ENCODE data around the gene MYO1C.

- TF ChIP-seq CTCF (IDR thresholded peaks at IDR 0.05; ENCODE audit: low read depth, low read length) (no peak), MYC (IDR thresholded peaks at IDR 0.05; ENCODE audit: low read depth, low read length) (no peak), POLR2A (IDR thresholded peaks at IDR 0.05; ENCODE audit: extremely low read depth, insufficient read length) (no peak)
Observed at GRCh38 chr17:1467898-1468492, 24.5 kb downstream of the MYO1C start.

Measured in NB4 (cell line).